Ovary (tissue), 3 donors: ENCODE measurements around the gene ZDHHC17.

ENCODE experiments used
- EP300 ChIP-seq: sonication (generic); formaldehyde crosslinking; IDR thresholded peaks from one replicate; pipeline ENCODE4 v1.6.1; 2017; ENCODE audit warnings: antibody characterized with exemption
- POLR2A ChIP-seq: fragments of 450-650 bp; IDR thresholded peaks from one replicate; pipeline ENCODE4 v1.6.1; 2017; ENCODE audit warnings: antibody characterized with exemption, mild to moderate bottlenecking, moderate library complexity
- TF ChIP-seq, protein P1 (sequence below), 3 donors: fragments of 450-650 bp in 2 of 3; fragments of 200-600 bp in 1 of 3; IDR thresholded peaks; one replicate each; pipeline versions ENCODE4 v1.5.1 to v1.8.0; 2016 to 2022; ENCODE audit warnings: antibody characterized with exemption in 3 of 3, mild to moderate bottlenecking in 1 of 3
- donor health status: DM: no; HTN: no; CAD: no.

DNA sequence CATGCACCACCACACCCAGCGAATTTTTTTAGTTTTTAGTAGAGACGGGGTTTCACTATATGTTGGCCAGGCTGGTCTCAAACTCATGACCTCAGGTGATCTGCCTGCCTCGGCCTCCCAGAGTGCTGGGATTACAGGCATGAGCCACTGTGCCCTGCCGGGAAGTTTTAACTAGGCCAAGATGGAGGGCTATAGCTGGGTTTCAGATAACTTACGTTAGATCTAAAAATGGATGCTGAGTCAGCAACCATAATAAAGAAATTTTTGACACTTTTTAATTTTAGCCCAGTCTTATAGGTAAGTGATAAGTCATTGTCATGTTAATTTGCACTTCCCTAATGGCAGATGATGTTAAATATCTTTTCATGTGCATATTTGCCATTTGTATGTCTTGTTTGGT lies 14.4 kb downstream of the ZDHHC17 start:
- TF ChIP-seq, protein P1, sequence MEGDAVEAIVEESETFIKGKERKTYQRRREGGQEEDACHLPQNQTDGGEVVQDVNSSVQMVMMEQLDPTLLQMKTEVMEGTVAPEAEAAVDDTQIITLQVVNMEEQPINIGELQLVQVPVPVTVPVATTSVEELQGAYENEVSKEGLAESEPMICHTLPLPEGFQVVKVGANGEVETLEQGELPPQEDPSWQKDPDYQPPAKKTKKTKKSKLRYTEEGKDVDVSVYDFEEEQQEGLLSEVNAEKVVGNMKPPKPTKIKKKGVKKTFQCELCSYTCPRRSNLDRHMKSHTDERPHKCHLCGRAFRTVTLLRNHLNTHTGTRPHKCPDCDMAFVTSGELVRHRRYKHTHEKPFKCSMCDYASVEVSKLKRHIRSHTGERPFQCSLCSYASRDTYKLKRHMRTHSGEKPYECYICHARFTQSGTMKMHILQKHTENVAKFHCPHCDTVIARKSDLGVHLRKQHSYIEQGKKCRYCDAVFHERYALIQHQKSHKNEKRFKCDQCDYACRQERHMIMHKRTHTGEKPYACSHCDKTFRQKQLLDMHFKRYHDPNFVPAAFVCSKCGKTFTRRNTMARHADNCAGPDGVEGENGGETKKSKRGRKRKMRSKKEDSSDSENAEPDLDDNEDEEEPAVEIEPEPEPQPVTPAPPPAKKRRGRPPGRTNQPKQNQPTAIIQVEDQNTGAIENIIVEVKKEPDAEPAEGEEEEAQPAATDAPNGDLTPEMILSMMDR (IDR thresholded peaks at IDR 0.05): no peak
- TF ChIP-seq POLR2A (no peak), EP300 (no peak)
